ENCODE data around the gene ARHGAP27.
"Not testable (repeated sequence)": the region's sequence is repeated elsewhere in the genome, so short reads cannot be mapped to it uniquely, and the experiment has no call there.

The ARHGAP27 gene, protein sequence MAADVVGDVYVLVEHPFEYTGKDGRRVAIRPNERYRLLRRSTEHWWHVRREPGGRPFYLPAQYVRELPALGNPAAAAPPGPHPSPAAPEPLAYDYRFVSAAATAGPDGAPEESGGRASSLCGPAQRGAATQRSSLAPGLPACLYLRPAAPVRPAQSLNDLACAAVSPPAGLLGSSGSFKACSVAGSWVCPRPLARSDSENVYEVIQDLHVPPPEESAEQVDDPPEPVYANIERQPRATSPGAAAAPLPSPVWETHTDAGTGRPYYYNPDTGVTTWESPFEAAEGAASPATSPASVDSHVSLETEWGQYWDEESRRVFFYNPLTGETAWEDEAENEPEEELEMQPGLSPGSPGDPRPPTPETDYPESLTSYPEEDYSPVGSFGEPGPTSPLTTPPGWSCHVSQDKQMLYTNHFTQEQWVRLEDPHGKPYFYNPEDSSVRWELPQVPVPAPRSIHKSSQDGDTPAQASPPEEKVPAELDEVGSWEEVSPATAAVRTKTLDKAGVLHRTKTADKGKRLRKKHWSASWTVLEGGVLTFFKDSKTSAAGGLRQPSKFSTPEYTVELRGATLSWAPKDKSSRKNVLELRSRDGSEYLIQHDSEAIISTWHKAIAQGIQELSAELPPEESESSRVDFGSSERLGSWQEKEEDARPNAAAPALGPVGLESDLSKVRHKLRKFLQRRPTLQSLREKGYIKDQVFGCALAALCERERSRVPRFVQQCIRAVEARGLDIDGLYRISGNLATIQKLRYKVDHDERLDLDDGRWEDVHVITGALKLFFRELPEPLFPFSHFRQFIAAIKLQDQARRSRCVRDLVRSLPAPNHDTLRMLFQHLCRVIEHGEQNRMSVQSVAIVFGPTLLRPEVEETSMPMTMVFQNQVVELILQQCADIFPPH

GRCh38 chr17:45432405-45433158 lies at the start of gene ARHGAP27:
ARHGAP27 (minus strand) TSS chr17:45432870; CDS start chr17:45430279, 2,591 bp downstream.
- TF ChIP-seq, protein P1, sequence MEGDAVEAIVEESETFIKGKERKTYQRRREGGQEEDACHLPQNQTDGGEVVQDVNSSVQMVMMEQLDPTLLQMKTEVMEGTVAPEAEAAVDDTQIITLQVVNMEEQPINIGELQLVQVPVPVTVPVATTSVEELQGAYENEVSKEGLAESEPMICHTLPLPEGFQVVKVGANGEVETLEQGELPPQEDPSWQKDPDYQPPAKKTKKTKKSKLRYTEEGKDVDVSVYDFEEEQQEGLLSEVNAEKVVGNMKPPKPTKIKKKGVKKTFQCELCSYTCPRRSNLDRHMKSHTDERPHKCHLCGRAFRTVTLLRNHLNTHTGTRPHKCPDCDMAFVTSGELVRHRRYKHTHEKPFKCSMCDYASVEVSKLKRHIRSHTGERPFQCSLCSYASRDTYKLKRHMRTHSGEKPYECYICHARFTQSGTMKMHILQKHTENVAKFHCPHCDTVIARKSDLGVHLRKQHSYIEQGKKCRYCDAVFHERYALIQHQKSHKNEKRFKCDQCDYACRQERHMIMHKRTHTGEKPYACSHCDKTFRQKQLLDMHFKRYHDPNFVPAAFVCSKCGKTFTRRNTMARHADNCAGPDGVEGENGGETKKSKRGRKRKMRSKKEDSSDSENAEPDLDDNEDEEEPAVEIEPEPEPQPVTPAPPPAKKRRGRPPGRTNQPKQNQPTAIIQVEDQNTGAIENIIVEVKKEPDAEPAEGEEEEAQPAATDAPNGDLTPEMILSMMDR (IDR thresholded peaks at IDR 0.05; ENCODE audit: borderline replicate concordance, control extremely low read depth, extremely low read depth, insufficient read depth, missing control alignments): no peak
- DNase-seq (ENCODE audit: low spot score): peak; percentile 43

DNA sequence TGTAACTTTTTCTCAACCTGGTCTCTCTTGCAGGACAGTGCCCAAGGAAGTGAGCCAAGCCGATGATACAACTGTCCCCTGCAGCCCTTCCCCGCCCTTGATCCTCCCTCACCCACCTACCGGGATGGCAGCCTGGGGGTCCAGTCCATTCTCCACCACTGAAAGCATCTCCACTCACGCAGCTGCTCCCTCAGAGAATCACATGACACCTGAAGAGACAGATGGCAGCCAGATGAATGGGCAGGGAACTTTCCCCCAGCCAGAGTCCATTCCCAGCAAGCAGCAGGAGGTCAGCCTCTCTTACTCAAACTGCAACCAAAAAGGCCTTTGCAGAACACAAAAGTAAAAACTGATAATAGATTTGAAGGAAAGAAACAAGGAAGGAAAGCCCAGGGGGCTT lies 49.6 kb upstream of the ARHGAP27 start:
- in situ Hi-C loops (cut with MboI; ENCODE audit: low sequenced_read_pairs, unreplicated experiment); DNase-seq (ENCODE audit: low spot score): not testable (repeated sequence)

More at GRCh38 chr17:45432405-45433158, at the start of gene ARHGAP27:
- in situ Hi-C loops (cut with MboI; ENCODE audit: low sequenced_read_pairs, unreplicated experiment): no loop called here

DNA sequence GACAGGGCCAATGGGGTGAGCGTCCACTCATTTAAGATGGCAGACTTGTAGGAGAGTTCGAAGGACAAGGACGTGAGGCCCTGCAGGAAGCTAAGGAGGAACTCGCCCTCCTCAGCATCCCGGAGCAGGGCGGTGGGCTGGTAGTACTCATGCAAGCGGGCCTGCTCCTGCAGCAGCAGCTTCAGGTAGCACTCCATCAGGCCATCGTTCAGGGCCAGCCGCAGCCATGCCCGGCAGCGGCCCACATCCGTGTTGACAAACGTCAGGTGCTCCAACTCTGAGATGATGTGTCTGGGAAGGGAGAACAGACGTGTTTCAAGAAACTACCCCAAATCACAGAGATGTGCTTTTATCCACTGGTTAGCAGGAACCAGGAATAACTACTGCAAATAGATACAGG lies 42.8 kb upstream of the ARHGAP27 start:
- DNase-seq (ENCODE audit: low spot score); in situ Hi-C loops (cut with MboI; ENCODE audit: low sequenced_read_pairs, unreplicated experiment): not testable (repeated sequence)

GRCh38 chr17:45472249-45472648 lies 39.6 kb upstream of the ARHGAP27 start:
- in situ Hi-C loops (cut with MboI; ENCODE audit: low sequenced_read_pairs, unreplicated experiment); DNase-seq (ENCODE audit: low spot score): not testable (repeated sequence)

- in situ Hi-C loops (cut with MboI; ENCODE audit: low sequenced_read_pairs, unreplicated experiment); DNase-seq (ENCODE audit: low spot score): not testable (repeated sequence)
Observed at GRCh38 chr17:45469204-45469563, 36.5 kb upstream of the ARHGAP27 start.

DNA sequence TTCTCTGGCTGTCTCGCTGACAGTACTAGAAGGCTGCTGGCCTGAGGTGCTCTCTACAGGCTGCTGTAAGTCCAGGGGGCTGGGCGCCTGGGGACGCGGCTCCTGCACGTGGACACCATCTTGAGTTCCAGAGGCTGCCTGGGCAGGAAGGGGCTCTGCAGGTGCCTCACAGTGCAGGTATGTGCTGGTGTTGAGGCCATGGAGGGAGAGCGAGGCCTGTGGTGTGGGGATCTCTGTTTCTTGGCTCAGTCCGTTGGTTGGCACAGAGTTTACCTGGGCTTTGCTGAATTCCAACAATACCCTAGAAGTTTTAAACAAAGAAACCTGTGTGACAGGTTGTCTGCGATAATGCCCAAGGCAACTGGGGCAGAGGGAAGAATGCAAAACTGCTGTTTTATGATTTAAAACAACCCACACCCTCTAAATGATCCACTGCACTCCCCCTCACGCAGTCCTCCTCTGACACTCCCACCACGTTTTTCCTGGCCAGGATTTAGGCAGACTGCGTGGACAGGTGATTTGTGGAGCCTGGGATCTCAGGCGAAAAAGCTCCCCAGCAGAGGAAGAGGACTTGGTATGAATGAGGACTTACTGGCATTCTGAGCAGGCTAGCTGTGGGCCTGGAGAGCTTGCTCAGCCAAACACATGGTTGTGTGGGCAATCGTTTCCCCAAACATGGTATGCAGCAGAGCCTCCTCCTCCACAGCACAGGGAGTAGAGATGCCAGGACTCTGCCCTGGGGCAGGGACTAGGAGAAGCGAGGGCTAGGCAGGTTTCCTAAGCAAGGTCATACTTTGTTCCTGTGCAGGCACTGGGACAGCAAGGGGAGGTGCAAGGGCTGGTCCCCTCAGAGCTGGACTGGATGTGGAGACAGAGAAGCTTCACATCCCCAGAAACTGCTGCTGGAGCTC lies 35.9 kb upstream of the ARHGAP27 start:
- DNase-seq (ENCODE audit: low spot score); in situ Hi-C loops (cut with MboI; ENCODE audit: low sequenced_read_pairs, unreplicated experiment): not testable (repeated sequence)

GRCh38 chr17:45461524-45462327 lies 29.1 kb upstream of the ARHGAP27 start:
- in situ Hi-C loops (cut with MboI; ENCODE audit: low sequenced_read_pairs, unreplicated experiment): not testable (repeated sequence)
- DNase-seq (ENCODE audit: low spot score): peak; percentile 38

DNA sequence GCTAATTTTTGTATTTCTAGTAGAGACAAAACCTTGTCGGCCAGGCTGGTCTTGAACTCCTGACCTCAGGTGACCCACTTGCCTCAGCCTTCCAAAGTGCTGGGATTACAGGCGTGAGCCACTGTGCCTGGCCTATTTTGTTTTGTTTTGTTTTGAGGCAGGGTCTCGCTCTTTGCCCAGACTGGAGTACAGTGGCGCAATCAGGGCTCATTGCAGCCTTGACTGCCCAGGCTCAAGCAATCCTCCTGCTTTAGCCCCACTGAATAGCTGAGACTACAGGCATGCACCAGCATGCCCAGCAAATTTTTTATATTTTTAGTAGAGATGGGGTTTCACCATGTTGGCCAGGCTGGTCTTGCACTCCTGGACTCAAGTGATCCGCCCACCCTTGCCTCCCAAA lies 27.8 kb upstream of the ARHGAP27 start:
- DNase-seq (ENCODE audit: low spot score); in situ Hi-C loops (cut with MboI; ENCODE audit: low sequenced_read_pairs, unreplicated experiment): not testable (repeated sequence)

- DNase-seq (ENCODE audit: low spot score); in situ Hi-C loops (cut with MboI; ENCODE audit: low sequenced_read_pairs, unreplicated experiment): not testable (repeated sequence)
Observed at GRCh38 chr17:45454341-45454740, 21.7 kb upstream of the ARHGAP27 start.

DNA sequence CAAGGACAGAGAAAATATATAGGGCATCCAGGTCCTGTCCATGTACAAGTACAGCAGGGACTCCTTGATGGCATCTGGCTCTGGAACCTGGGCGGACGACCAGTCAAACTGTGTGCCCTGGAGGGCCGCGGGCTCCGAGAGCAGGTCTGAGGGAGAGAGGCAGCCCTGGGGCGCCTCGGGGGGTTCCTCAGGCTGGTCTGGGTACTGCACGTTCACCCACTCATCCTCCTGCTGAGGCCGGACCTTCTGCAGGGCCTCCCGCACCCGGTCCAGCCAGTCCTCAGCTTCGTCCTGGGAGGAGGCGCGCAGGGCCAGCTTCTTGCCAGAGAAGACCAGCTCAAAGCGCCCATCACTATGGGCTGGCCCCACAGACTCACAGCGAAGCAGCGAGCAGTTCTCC lies 21.1 kb upstream of the ARHGAP27 start:
- DNase-seq (ENCODE audit: low spot score); in situ Hi-C loops (cut with MboI; ENCODE audit: low sequenced_read_pairs, unreplicated experiment): not testable (repeated sequence)

GRCh38 chr17:45453225-45453534 lies 20.5 kb upstream of the ARHGAP27 start:
- DNase-seq (ENCODE audit: low spot score); in situ Hi-C loops (cut with MboI; ENCODE audit: low sequenced_read_pairs, unreplicated experiment): not testable (repeated sequence)

GRCh38 chr17:45452329-45453224 lies 19.9 kb upstream of the ARHGAP27 start:
- DNase-seq (ENCODE audit: low spot score); in situ Hi-C loops (cut with MboI; ENCODE audit: low sequenced_read_pairs, unreplicated experiment): not testable (repeated sequence)

DNA sequence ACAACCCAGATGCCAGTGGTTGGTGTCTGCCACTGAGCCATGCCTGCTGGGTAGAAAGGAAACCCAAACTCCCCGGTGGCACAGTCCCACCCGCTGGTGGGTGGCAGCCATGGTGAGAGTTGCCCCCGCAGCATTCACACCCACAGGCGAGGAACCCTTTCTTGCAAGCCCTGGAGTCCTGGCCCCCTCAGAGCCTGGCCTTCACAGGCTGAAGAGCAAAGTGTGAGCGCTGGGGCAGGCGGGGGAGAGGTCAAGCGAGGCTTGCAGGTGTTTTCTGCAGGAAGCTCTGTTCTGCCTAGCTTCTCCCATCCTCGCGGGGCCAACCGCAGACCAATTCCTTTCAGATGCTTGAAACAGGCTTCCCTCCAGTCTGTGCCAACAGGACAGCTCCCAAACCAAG lies 19.0 kb upstream of the ARHGAP27 start:
- in situ Hi-C loops (cut with MboI; ENCODE audit: low sequenced_read_pairs, unreplicated experiment): not testable (repeated sequence)
- peak; percentile 21 for DNase-seq (ENCODE audit: low spot score)

Data from GM13976 (cell line).